ENCODE data around the gene EFCAB9. TPM values are rescaled to one million over a fixed set of nuclear protein-coding genes. Genes with fewer than 3 reads are reported as not detected.

Gene EFCAB9
- total RNA-seq, 1 donor from 2014 or later = not detected

- no peak for ATAC-seq
- intact Hi-C loops (cut with DNase I) = no loop called here
- TF ChIP-seq CTCF (IDR thresholded peaks at IDR 0.05) = no peak
- H3K9me3 ChIP-seq = no peaks in the 10 kb centered on the region
- H3K27ac ChIP-seq = peak overlapping the region; percentile 18
- H3K4me3 ChIP-seq = no peak overlapping the region
- peaks cover 48% of the 10 kb centered on the region for H3K4me1 ChIP-seq
- H3K36me3 ChIP-seq = peaks cover 2% of the 10 kb centered on the region
- no peaks in the 10 kb centered on the region for H3K27me3 ChIP-seq (ENCODE audit: low read depth)
- DNase-seq = no peak
Measured at GRCh38 chr5:172162987-172163343, 31.0 kb upstream of the EFCAB9 start.

- H3K4me3 ChIP-seq = no peak overlapping the region
- H3K27ac ChIP-seq = peak overlapping the region; percentile 18
- no peaks in the 10 kb centered on the region for H3K27me3 ChIP-seq (ENCODE audit: low read depth)
- intact Hi-C loops (cut with DNase I) = no loop called here
- ATAC-seq (peak; percentile 36 to 47), DNase-seq (no peak)
- H3K9me3 ChIP-seq = no peaks in the 10 kb centered on the region
- no peaks in the 10 kb centered on the region for H3K36me3 ChIP-seq
- no peak for TF ChIP-seq CTCF (IDR thresholded peaks at IDR 0.05)
- peaks cover 52% of the 10 kb centered on the region for H3K4me1 ChIP-seq
Measured at GRCh38 chr5:172163346-172163745, 30.6 kb upstream of the EFCAB9 start.

- Histone ChIP-seq H3K27ac (peak overlapping the region; percentile 33), H3K4me3 (no peak overlapping the region), H3K27me3 (ENCODE audit: low read depth) (no peaks in the 10 kb centered on the region), H3K9me3 (no peaks in the 10 kb centered on the region), H3K36me3 (no peaks in the 10 kb centered on the region), H3K4me1 (peaks cover 64% of the 10 kb centered on the region)
- ATAC-seq (peak in 1 of 2 donors; percentile 24), DNase-seq (no peak)
- intact Hi-C loops (cut with DNase I) = no loop called here
- TF ChIP-seq CTCF (IDR thresholded peaks at IDR 0.05) = no peak
Measured at GRCh38 chr5:172164769-172165212, 29.2 kb upstream of the EFCAB9 start.

- no peak for TF ChIP-seq CTCF (IDR thresholded peaks at IDR 0.05)
- peaks cover 70% of the 10 kb centered on the region for H3K4me1 ChIP-seq
- intact Hi-C loops (cut with DNase I) = no loop called here
- peak overlapping the region; percentile 33 for H3K27ac ChIP-seq
- ATAC-seq (no peak), DNase-seq (no peak)
- no peaks in the 10 kb centered on the region for H3K9me3 ChIP-seq
- no peaks in the 10 kb centered on the region for H3K27me3 ChIP-seq (ENCODE audit: low read depth)
- no peak overlapping the region for H3K4me3 ChIP-seq
- no peaks in the 10 kb centered on the region for H3K36me3 ChIP-seq
Measured at GRCh38 chr5:172165465-172165864, 28.5 kb upstream of the EFCAB9 start.

- peak overlapping the region; percentile 63 for H3K27ac ChIP-seq
- ATAC-seq (no peak), DNase-seq (no peak)
- peaks cover 76% of the 10 kb centered on the region for H3K4me1 ChIP-seq
- no peaks in the 10 kb centered on the region for H3K27me3 ChIP-seq (ENCODE audit: low read depth)
- no peaks in the 10 kb centered on the region for H3K9me3 ChIP-seq
- H3K36me3 ChIP-seq = no peaks in the 10 kb centered on the region
- TF ChIP-seq CTCF (IDR thresholded peaks at IDR 0.05) = no peak
- no peak overlapping the region for H3K4me3 ChIP-seq
- intact Hi-C loops (cut with DNase I) = no loop called here
Measured at GRCh38 chr5:172166030-172166826, 27.7 kb upstream of the EFCAB9 start.
